WTC11 (cell line): Measurements from ENCODE around the gene IL4R. TPM values are rescaled to one million over a fixed set of nuclear protein-coding genes. Genes with fewer than 3 reads are reported as not detected.

Source experiments
- ATAC-seq: fragments of 200-7000 bp; cut with Tn5 transposase; 2 replicates; pipeline ENCODE4 v1.10.0; 2021; ENCODE audit warnings: mild to moderate bottlenecking, moderate library complexity
- CTCF ChIA-PET: fragments of 300-600 bp; sonication (Branson Sonifier 250); formaldehyde crosslinking; loops from one replicate; lab custom pipeline; 2021; ENCODE audit warnings: antibody characterized with exemption; lab: Charles Lee
- POLR2A ChIA-PET: fragments of 350-600 bp; sonication (Branson Sonifier 250); formaldehyde crosslinking; loops from one replicate; lab custom pipeline; 2021; ENCODE audit warnings: antibody characterized with exemption; lab: Charles Lee
- DNase-seq: peaks from one replicate; pipeline ENCODE4 v3.0.0; 2021; ENCODE audit warnings: low spot score
- H3K27ac Mint-ChIP-seq: 2 replicates; pipeline ENCODE4 v1.8.0; 2021; ENCODE audit warnings: mixed read lengths
- H3K27me3 Mint-ChIP-seq: 2 replicates; pipeline ENCODE4 v1.8.0; 2021; ENCODE audit warnings: low read depth, mild to moderate bottlenecking, moderate library complexity, mixed read lengths
- H3K36me3 Mint-ChIP-seq: 2 replicates; pipeline ENCODE4 v1.8.0; 2021; ENCODE audit warnings: mixed read lengths
- H3K4me1 Mint-ChIP-seq: 2 replicates; pipeline ENCODE4 v1.8.0; 2022; ENCODE audit warnings: mixed read lengths
- H3K4me3 Mint-ChIP-seq: 2 replicates; pipeline ENCODE4 v1.8.0; 2021; ENCODE audit warnings: mild to moderate bottlenecking, moderate library complexity, mixed read lengths
- H3K9me3 Mint-ChIP-seq: 2 replicates; pipeline ENCODE4 v1.8.0; 2021; ENCODE audit warnings: mixed read lengths
- ATF1 ChIP-seq: sonication (generic); formaldehyde crosslinking; IDR thresholded peaks from 2 replicates; pipeline ENCODE4 v1.8.1; 2023; ENCODE audit warnings: mild to moderate bottlenecking, moderate library complexity, missing genetic modification reagents
- ESRRA ChIP-seq: sonication (generic); formaldehyde crosslinking; IDR thresholded peaks from 2 replicates; pipeline ENCODE4 v1.8.1; 2022; ENCODE audit warnings: mild to moderate bottlenecking, missing genetic modification reagents, borderline replicate concordance
- GRHL2 ChIP-seq: fragments of 250-450 bp; sonication (Bioruptor Pico); IDR thresholded peaks from 2 replicates; pipeline ENCODE4 v1.8.0; 2022; ENCODE audit warnings: mild to moderate bottlenecking, moderate library complexity; ENCODE audit not compliant: insufficient replicate concordance, severe bottlenecking
- MXD4 ChIP-seq: fragments of 250-450 bp; sonication (Bioruptor Pico); IDR thresholded peaks from 2 replicates; pipeline ENCODE4 v1.8.0; 2021; ENCODE audit warnings: mild to moderate bottlenecking, moderate library complexity, borderline replicate concordance
- NFYB ChIP-seq: sonication (generic); formaldehyde crosslinking; conservative IDR thresholded peaks from 2 replicates; pipeline ENCODE4 v1.8.0; 2022; ENCODE audit warnings: low read depth, missing genetic modification reagents
- SOX15 ChIP-seq: fragments of 250-450 bp; sonication (Bioruptor Pico); IDR thresholded peaks from 2 replicates; pipeline ENCODE4 v1.9.0; 2021; ENCODE audit warnings: mild to moderate bottlenecking
- TEAD4 ChIP-seq: sonication (generic); formaldehyde crosslinking; IDR thresholded peaks from 2 replicates; pipeline ENCODE4 v1.8.0; 2022; ENCODE audit warnings: mild to moderate bottlenecking, missing genetic modification reagents
- ZNF138 ChIP-seq: sonication (generic); formaldehyde crosslinking; conservative IDR thresholded peaks from 2 replicates; pipeline ENCODE4 v1.8.1; 2022; ENCODE audit warnings: mild to moderate bottlenecking, moderate library complexity, missing genetic modification reagents
- ZNF219 ChIP-seq: sonication (generic); formaldehyde crosslinking; IDR thresholded peaks from 2 replicates; pipeline ENCODE4 v1.8.0; 2023; ENCODE audit warnings: missing genetic modification reagents, mild to moderate bottlenecking, borderline replicate concordance
- ZNF263 ChIP-seq: sonication (generic); formaldehyde crosslinking; IDR thresholded peaks from 2 replicates; pipeline ENCODE4 v1.8.1; 2022; ENCODE audit warnings: low read depth, mild to moderate bottlenecking, moderate library complexity, missing genetic modification reagents
- ZNF671 ChIP-seq: fragments of 250-450 bp; sonication (Bioruptor Pico); IDR thresholded peaks from 2 replicates; pipeline ENCODE4 v1.8.0; 2021; ENCODE audit warnings: mild to moderate bottlenecking
- total RNA-seq: library from RNA; stranded (reverse); gene quantifications from 3 replicates; pipeline ENCODE4 v1.2.3, GENCODE V29; 2021
- TF ChIP-seq, protein P1 (sequence below): sonication (generic); formaldehyde crosslinking; IDR thresholded peaks from 2 replicates; pipeline ENCODE4 v1.8.0; 2023; ENCODE audit warnings: missing genetic modification reagents
- TF ChIP-seq, protein P2 (sequence below): sonication (generic); formaldehyde crosslinking; IDR thresholded peaks from 2 replicates; pipeline ENCODE4 v1.8.1; 2023; ENCODE audit warnings: mild to moderate bottlenecking, missing genetic modification reagents, moderate library complexity
- TF ChIP-seq, protein P3 (sequence below): sonication (generic); formaldehyde crosslinking; IDR thresholded peaks from 2 replicates; pipeline ENCODE4 v1.8.0; 2022; ENCODE audit warnings: mild to moderate bottlenecking, missing genetic modification reagents
- TF ChIP-seq, protein P4 (sequence below): sonication (generic); formaldehyde crosslinking; IDR thresholded peaks from 2 replicates; pipeline ENCODE4 v1.8.1; 2022; ENCODE audit warnings: low read depth, mild to moderate bottlenecking, moderate library complexity, missing genetic modification reagents, borderline replicate concordance
- TF ChIP-seq, protein P5 (sequence below): sonication (generic); formaldehyde crosslinking; IDR thresholded peaks from 2 replicates; pipeline ENCODE4 v1.8.1; 2023; ENCODE audit warnings: mild to moderate bottlenecking, missing genetic modification reagents
- TF ChIP-seq, protein P6 (sequence below): sonication (generic); formaldehyde crosslinking; IDR thresholded peaks from 2 replicates; pipeline ENCODE4 v1.8.1; 2022; ENCODE audit warnings: mild to moderate bottlenecking, missing genetic modification reagents, moderate library complexity, borderline replicate concordance
- TF ChIP-seq, protein P7 (sequence below): fragments of 250-450 bp; sonication (Bioruptor Pico); IDR thresholded peaks from 2 replicates; pipeline ENCODE4 v1.9.0; 2021; ENCODE audit warnings: mild to moderate bottlenecking
- TF ChIP-seq, protein P8 (sequence below): fragments of 250-450 bp; sonication (Bioruptor Pico); IDR thresholded peaks from 2 replicates; pipeline ENCODE4 v1.9.0; 2021; ENCODE audit warnings: moderate library complexity, mild to moderate bottlenecking, inconsistent platforms, borderline replicate concordance

Gene IL4R
- total RNA-seq, 1 experiment from 2014 or later, result 28.7 TPM

DNA sequence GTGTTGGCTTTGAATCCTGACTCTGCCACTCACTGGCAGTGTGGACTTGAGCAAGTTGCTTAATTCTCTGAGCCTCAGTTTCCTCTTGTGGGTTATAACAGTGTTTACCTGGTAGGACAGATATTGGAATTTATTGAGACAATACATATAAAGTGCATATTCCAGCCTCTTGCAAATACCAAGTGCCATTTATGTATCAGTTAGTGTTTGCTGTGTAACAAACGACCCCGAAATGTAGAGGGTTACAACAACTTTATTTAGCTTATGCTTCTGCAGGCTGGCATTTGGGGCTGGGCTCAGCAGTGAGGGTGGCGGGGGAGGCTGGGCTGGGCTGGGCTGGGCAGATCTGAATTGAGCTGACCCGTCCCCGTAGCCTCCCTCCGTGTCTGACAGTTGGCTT lies 45.8 kb downstream of the IL4R start:
- CTCF ChIA-PET, result no interaction called here
- H3K4me1 Mint-ChIP-seq, result peaks cover 3% of the 10 kb centered on the region; the same call in 1 of the 2 replicates
- TF ChIP-seq, protein P1, sequence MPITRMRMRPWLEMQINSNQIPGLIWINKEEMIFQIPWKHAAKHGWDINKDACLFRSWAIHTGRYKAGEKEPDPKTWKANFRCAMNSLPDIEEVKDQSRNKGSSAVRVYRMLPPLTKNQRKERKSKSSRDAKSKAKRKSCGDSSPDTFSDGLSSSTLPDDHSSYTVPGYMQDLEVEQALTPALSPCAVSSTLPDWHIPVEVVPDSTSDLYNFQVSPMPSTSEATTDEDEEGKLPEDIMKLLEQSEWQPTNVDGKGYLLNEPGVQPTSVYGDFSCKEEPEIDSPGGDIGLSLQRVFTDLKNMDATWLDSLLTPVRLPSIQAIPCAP, result no peak
- TF ChIP-seq ZNF138 (CRISPR knock-in tag), result no peak
- no peak for TF ChIP-seq TEAD4 (CRISPR knock-in tag)
- TF ChIP-seq, protein P2, sequence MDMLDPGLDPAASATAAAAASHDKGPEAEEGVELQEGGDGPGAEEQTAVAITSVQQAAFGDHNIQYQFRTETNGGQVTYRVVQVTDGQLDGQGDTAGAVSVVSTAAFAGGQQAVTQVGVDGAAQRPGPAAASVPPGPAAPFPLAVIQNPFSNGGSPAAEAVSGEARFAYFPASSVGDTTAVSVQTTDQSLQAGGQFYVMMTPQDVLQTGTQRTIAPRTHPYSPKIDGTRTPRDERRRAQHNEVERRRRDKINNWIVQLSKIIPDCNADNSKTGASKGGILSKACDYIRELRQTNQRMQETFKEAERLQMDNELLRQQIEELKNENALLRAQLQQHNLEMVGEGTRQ (CRISPR knock-in tag), result no peak
- TF ChIP-seq, protein P3, sequence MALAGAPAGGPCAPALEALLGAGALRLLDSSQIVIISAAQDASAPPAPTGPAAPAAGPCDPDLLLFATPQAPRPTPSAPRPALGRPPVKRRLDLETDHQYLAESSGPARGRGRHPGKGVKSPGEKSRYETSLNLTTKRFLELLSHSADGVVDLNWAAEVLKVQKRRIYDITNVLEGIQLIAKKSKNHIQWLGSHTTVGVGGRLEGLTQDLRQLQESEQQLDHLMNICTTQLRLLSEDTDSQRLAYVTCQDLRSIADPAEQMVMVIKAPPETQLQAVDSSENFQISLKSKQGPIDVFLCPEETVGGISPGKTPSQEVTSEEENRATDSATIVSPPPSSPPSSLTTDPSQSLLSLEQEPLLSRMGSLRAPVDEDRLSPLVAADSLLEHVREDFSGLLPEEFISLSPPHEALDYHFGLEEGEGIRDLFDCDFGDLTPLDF, result no peak
- TF ChIP-seq MXD4, result no peak
- TF ChIP-seq ZNF219 (CRISPR knock-in tag), result no peak
- TF ChIP-seq, protein P4, sequence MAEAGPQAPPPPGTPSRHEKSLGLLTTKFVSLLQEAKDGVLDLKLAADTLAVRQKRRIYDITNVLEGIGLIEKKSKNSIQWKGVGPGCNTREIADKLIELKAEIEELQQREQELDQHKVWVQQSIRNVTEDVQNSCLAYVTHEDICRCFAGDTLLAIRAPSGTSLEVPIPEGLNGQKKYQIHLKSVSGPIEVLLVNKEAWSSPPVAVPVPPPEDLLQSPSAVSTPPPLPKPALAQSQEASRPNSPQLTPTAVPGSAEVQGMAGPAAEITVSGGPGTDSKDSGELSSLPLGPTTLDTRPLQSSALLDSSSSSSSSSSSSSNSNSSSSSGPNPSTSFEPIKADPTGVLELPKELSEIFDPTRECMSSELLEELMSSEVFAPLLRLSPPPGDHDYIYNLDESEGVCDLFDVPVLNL (CRISPR knock-in tag), result no peak
- TF ChIP-seq, protein P5, sequence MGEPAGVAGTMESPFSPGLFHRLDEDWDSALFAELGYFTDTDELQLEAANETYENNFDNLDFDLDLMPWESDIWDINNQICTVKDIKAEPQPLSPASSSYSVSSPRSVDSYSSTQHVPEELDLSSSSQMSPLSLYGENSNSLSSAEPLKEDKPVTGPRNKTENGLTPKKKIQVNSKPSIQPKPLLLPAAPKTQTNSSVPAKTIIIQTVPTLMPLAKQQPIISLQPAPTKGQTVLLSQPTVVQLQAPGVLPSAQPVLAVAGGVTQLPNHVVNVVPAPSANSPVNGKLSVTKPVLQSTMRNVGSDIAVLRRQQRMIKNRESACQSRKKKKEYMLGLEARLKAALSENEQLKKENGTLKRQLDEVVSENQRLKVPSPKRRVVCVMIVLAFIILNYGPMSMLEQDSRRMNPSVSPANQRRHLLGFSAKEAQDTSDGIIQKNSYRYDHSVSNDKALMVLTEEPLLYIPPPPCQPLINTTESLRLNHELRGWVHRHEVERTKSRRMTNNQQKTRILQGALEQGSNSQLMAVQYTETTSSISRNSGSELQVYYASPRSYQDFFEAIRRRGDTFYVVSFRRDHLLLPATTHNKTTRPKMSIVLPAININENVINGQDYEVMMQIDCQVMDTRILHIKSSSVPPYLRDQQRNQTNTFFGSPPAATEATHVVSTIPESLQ (CRISPR knock-in tag), result no peak
- TF ChIP-seq, protein P6, sequence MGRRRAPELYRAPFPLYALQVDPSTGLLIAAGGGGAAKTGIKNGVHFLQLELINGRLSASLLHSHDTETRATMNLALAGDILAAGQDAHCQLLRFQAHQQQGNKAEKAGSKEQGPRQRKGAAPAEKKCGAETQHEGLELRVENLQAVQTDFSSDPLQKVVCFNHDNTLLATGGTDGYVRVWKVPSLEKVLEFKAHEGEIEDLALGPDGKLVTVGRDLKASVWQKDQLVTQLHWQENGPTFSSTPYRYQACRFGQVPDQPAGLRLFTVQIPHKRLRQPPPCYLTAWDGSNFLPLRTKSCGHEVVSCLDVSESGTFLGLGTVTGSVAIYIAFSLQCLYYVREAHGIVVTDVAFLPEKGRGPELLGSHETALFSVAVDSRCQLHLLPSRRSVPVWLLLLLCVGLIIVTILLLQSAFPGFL, result no peak
- TF ChIP-seq ZNF263, result no peak
- H3K36me3 Mint-ChIP-seq, result peaks cover 30% of the 10 kb centered on the region
- DNase-seq (no peak), ATAC-seq (no peak)
- H3K9me3 Mint-ChIP-seq, result peaks cover 8% of the 10 kb centered on the region; the same call in 1 of the 2 replicates
- POLR2A ChIA-PET, result no interaction called here
- no peaks in the 10 kb centered on the region for H3K27me3 Mint-ChIP-seq
- no peak overlapping the region for H3K27ac Mint-ChIP-seq
- no peak overlapping the region for H3K4me3 Mint-ChIP-seq

DNA sequence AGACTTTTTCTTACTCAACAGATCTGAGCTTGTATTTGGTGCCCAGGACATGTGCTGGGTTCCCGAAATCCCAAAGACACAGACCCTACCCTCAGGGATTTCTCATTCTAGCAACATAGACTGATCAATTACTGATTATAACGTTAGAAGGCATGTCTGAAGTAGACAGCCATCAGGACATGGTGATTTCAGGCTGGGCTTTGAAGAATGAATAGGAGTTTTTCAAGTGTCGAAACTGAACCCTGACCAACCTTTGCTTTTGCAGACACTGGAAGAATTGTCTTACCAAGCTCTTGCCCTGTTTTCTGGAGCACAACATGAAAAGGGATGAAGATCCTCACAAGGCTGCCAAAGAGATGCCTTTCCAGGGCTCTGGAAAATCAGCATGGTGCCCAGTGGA lies 48.2 kb downstream of the IL4R start:
- ChIA-PET POLR2A (no interaction called here), CTCF (interaction anchor here (0.7 to 2.4 kb wide), 3 partner anchors 127 to 329 kb away, joined by 3 to 7 read pairs (median 6); no protein-coding TSS in a partner anchor)
- H3K27ac Mint-ChIP-seq, result no peak overlapping the region
- ATAC-seq (no peak), DNase-seq (no peak)
- peaks cover 8% of the 10 kb centered on the region; the same call in 1 of the 2 replicates for H3K9me3 Mint-ChIP-seq
- H3K27me3 Mint-ChIP-seq, result no peaks in the 10 kb centered on the region
- peaks cover 2% of the 10 kb centered on the region; the same call in 1 of the 2 replicates for H3K4me1 Mint-ChIP-seq
- no peak overlapping the region for H3K4me3 Mint-ChIP-seq
- H3K36me3 Mint-ChIP-seq, result peaks cover 23% of the 10 kb centered on the region
- no peak for TF ChIP-seq SOX15
- TF ChIP-seq GRHL2 (CRISPR knock-in tag), result no peak
- TF ChIP-seq, protein P7, sequence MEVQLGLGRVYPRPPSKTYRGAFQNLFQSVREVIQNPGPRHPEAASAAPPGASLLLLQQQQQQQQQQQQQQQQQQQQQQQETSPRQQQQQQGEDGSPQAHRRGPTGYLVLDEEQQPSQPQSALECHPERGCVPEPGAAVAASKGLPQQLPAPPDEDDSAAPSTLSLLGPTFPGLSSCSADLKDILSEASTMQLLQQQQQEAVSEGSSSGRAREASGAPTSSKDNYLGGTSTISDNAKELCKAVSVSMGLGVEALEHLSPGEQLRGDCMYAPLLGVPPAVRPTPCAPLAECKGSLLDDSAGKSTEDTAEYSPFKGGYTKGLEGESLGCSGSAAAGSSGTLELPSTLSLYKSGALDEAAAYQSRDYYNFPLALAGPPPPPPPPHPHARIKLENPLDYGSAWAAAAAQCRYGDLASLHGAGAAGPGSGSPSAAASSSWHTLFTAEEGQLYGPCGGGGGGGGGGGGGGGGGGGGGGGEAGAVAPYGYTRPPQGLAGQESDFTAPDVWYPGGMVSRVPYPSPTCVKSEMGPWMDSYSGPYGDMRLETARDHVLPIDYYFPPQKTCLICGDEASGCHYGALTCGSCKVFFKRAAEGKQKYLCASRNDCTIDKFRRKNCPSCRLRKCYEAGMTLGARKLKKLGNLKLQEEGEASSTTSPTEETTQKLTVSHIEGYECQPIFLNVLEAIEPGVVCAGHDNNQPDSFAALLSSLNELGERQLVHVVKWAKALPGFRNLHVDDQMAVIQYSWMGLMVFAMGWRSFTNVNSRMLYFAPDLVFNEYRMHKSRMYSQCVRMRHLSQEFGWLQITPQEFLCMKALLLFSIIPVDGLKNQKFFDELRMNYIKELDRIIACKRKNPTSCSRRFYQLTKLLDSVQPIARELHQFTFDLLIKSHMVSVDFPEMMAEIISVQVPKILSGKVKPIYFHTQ (CRISPR knock-in tag), result no peak
- TF ChIP-seq, protein P3, result no peak
- TF ChIP-seq ESRRA (CRISPR knock-in tag), result no peak
- no peak for TF ChIP-seq ZNF671
- no peak for TF ChIP-seq NFYB (CRISPR knock-in tag)
- TF ChIP-seq, protein P8, sequence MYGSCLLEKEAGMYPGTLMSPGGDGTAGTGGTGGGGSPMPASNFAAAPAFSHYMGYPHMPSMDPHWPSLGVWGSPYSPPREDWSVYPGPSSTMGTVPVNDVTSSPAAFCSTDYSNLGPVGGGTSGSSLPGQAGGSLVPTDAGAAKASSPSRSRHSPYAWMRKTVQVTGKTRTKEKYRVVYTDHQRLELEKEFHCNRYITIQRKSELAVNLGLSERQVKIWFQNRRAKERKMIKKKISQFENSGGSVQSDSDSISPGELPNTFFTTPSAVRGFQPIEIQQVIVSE (CRISPR knock-in tag), result no peak
- no peak for TF ChIP-seq ZNF263
- no peak for TF ChIP-seq ZNF138 (CRISPR knock-in tag)
- TF ChIP-seq, protein P6, result no peak
- TF ChIP-seq ATF1 (CRISPR knock-in tag), result no peak
